ENCODE results near the gene VIL1.

The VIL1 gene

GRCh38 chr2:218470448-218470847 is 51.5 kb downstream of the VIL1 start:
- CTCF ChIA-PET: interaction anchor here (1.0 kb wide), 1 partner anchor 26 kb away, joined by 3 read pairs; no protein-coding TSS in a partner anchor

GRCh38 chr2:218471036-218471435 is 52.1 kb downstream of the VIL1 start:
- ChIA-PET CTCF (interaction anchor here (0.7 to 1.0 kb wide), 2 partner anchors 27 to 46 kb away, joined by 3 read pairs; no protein-coding TSS in a partner anchor), POLR2A (no interaction called here)
- no peak for DNase-seq (ENCODE audit: extremely low spot score)
- TF ChIP-seq TARDBP (IDR thresholded peaks at IDR 0.05) (no peak), ELF4 (IDR thresholded peaks at IDR 0.05) (no peak), L3MBTL2 (conservative IDR thresholded peaks at IDR 0.05) (no peak), FOXM1 (IDR thresholded peaks at IDR 0.05; ENCODE audit: borderline replicate concordance) (no peak), SP1 (IDR thresholded peaks at IDR 0.05) (no peak), CTBP1 (IDR thresholded peaks at IDR 0.05; ENCODE audit: borderline replicate concordance) (no peak), FOXA1 (IDR thresholded peaks at IDR 0.05) (no peak), ZNF384 (IDR thresholded peaks at IDR 0.05) (no peak)

More at GRCh38 chr2:218470448-218470847, 51.5 kb downstream of the VIL1 start:
- no peak for TF ChIP-seq SP1 (IDR thresholded peaks at IDR 0.05)
- no peak for TF ChIP-seq SUZ12 (IDR thresholded peaks at IDR 0.05)
- no peak for TF ChIP-seq FOXM1 (IDR thresholded peaks at IDR 0.05; ENCODE audit: borderline replicate concordance)
- TF ChIP-seq TARDBP (IDR thresholded peaks at IDR 0.05): no peak
- TF ChIP-seq HDGF (IDR thresholded peaks at IDR 0.05; ENCODE audit: borderline replicate concordance): no peak
- no peak for TF ChIP-seq ELF4 (IDR thresholded peaks at IDR 0.05)
- TF ChIP-seq ZNF384 (IDR thresholded peaks at IDR 0.05): no peak
- no peak for TF ChIP-seq ARNT (IDR thresholded peaks at IDR 0.05)
- no peak for TF ChIP-seq PKNOX1 (IDR thresholded peaks at IDR 0.05)
- TF ChIP-seq NFRKB (IDR thresholded peaks at IDR 0.05): no peak
- TF ChIP-seq LEF1 (IDR thresholded peaks at IDR 0.05; ENCODE audit: borderline replicate concordance): no peak
- no peak for TF ChIP-seq FOXK2 (IDR thresholded peaks at IDR 0.05)
- TF ChIP-seq L3MBTL2 (conservative IDR thresholded peaks at IDR 0.05): no peak
- no peak for TF ChIP-seq BHLHE40 (IDR thresholded peaks at IDR 0.05; ENCODE audit: borderline replicate concordance)
- TF ChIP-seq CTBP1 (IDR thresholded peaks at IDR 0.05; ENCODE audit: borderline replicate concordance): no peak
- no peak for TF ChIP-seq FOXA1 (IDR thresholded peaks at IDR 0.05)
- no peak for DNase-seq (ENCODE audit: extremely low spot score)
- POLR2A ChIA-PET: no interaction called here

- TF ChIP-seq BHLHE40 (IDR thresholded peaks at IDR 0.05; ENCODE audit: borderline replicate concordance) (no peak), ZNF384 (IDR thresholded peaks at IDR 0.05) (no peak), HDGF (IDR thresholded peaks at IDR 0.05; ENCODE audit: borderline replicate concordance) (no peak), FOXA1 (IDR thresholded peaks at IDR 0.05) (no peak), TARDBP (IDR thresholded peaks at IDR 0.05) (no peak), L3MBTL2 (conservative IDR thresholded peaks at IDR 0.05) (no peak), SUZ12 (IDR thresholded peaks at IDR 0.05) (no peak), NFRKB (IDR thresholded peaks at IDR 0.05) (no peak), CTBP1 (IDR thresholded peaks at IDR 0.05; ENCODE audit: borderline replicate concordance) (no peak), ARNT (IDR thresholded peaks at IDR 0.05) (no peak), FOXK2 (IDR thresholded peaks at IDR 0.05) (no peak), SP1 (IDR thresholded peaks at IDR 0.05) (no peak), FOXM1 (IDR thresholded peaks at IDR 0.05; ENCODE audit: borderline replicate concordance) (no peak), ELF4 (IDR thresholded peaks at IDR 0.05) (no peak), LEF1 (IDR thresholded peaks at IDR 0.05; ENCODE audit: borderline replicate concordance) (no peak)
- no peak for DNase-seq (ENCODE audit: extremely low spot score)
- ChIA-PET POLR2A (no interaction called here), CTCF (no interaction called here)
Measured at GRCh38 chr2:218471982-218472381, 53.1 kb downstream of the VIL1 start.

GRCh38 chr2:218472988-218473387 is 54.1 kb downstream of the VIL1 start:
- no peak for DNase-seq (ENCODE audit: extremely low spot score)
- CTCF ChIA-PET: no interaction called here
- TF ChIP-seq L3MBTL2 (conservative IDR thresholded peaks at IDR 0.05) (no peak), LEF1 (IDR thresholded peaks at IDR 0.05; ENCODE audit: borderline replicate concordance) (no peak), CTBP1 (IDR thresholded peaks at IDR 0.05; ENCODE audit: borderline replicate concordance) (no peak), ARNT (IDR thresholded peaks at IDR 0.05) (no peak), FOXA1 (IDR thresholded peaks at IDR 0.05) (no peak)
- POLR2A ChIA-PET: no interaction called here

GRCh38 chr2:218474527-218474926 is 55.6 kb downstream of the VIL1 start:
- ChIA-PET POLR2A (no interaction called here), CTCF (no interaction called here)
- TF ChIP-seq NFRKB (IDR thresholded peaks at IDR 0.05) (no peak), PKNOX1 (IDR thresholded peaks at IDR 0.05) (no peak), L3MBTL2 (conservative IDR thresholded peaks at IDR 0.05) (no peak), HDGF (IDR thresholded peaks at IDR 0.05; ENCODE audit: borderline replicate concordance) (no peak), LEF1 (IDR thresholded peaks at IDR 0.05; ENCODE audit: borderline replicate concordance) (no peak), ZNF384 (IDR thresholded peaks at IDR 0.05) (no peak), SUZ12 (IDR thresholded peaks at IDR 0.05) (no peak), FOXM1 (IDR thresholded peaks at IDR 0.05; ENCODE audit: borderline replicate concordance) (no peak)
- no peak for DNase-seq (ENCODE audit: extremely low spot score)

GRCh38 chr2:218476676-218477075 is 57.8 kb downstream of the VIL1 start:
- no peak for DNase-seq (ENCODE audit: extremely low spot score)
- no peak for TF ChIP-seq ELF4 (IDR thresholded peaks at IDR 0.05)
- no peak for TF ChIP-seq L3MBTL2 (conservative IDR thresholded peaks at IDR 0.05)
- CTCF ChIA-PET: interaction anchor here (1.0 kb wide), 1 partner anchor 11 kb away, joined by 3 read pairs; no protein-coding TSS in a partner anchor
- POLR2A ChIA-PET: no interaction called here

GRCh38 chr2:218477247-218477646 is 58.3 kb downstream of the VIL1 start:
- DNase-seq (ENCODE audit: extremely low spot score): no peak
- ChIA-PET CTCF (no interaction called here), POLR2A (no interaction called here)
- no peak for TF ChIP-seq FOXM1 (IDR thresholded peaks at IDR 0.05; ENCODE audit: borderline replicate concordance)
- TF ChIP-seq SP1 (IDR thresholded peaks at IDR 0.05): no peak
- TF ChIP-seq FOXA1 (IDR thresholded peaks at IDR 0.05): no peak
- TF ChIP-seq CTBP1 (IDR thresholded peaks at IDR 0.05; ENCODE audit: borderline replicate concordance): no peak
- no peak for TF ChIP-seq ELF4 (IDR thresholded peaks at IDR 0.05)
- TF ChIP-seq ZNF384 (IDR thresholded peaks at IDR 0.05): no peak

Data from HEK293T (cell line).